ENCODE data around the gene GIPC3. TPM values are rescaled to one million over a fixed set of nuclear protein-coding genes. Genes with fewer than 3 reads are reported as not detected.

GIPC3 gene
- total and polyA plus RNA-seq, 2 of the 8 experiments (the other 6 are each of a cell fraction or from before 2014, with no cell fraction given) = 1.0 to 1.2 TPM

GRCh38 chr19:3535981-3536380, 49.3 kb upstream of the GIPC3 start:
- H2BK12ac ChIP-seq (ENCODE audit: low read depth, low read length) = no peak overlapping the region
- no peaks in the 10 kb centered on the region for H3K23me2 ChIP-seq (ENCODE audit: low read depth, low read length)
- H3K4me3 ChIP-seq (ENCODE audit: extremely low read depth in 1 of 4, insufficient read depth in 2 of 4, low read depth in 3 of 4, low read length in 4 of 4) = no peak overlapping the region
- 96% methylated on average over 6 of the region's 10 CpGs; no CpG with 5 or more reads in 1 of the 2 experiments for WGBS, 2 experiments (ENCODE audit: extremely low coverage in 1 of 2, insufficient coverage in 1 of 2, insufficient read length in 1 of 2, insufficient replicate concordance in 2 of 2, low coverage in 1 of 2, low lambda C conversion rate in 2 of 2, missing lambda C conversion rate in 1 of 2)
- ChIA-PET CTCF (ENCODE audit: partially characterized antibody) (interaction anchor here (1.9 to 6.9 kb wide), 3 partner anchors 10 to 83 kb away, joined by 4 to 54 read pairs (median 7); no protein-coding TSS in a partner anchor), POLR2A (ENCODE audit: partially characterized antibody) (interaction anchor here (4.0 kb wide), 1 partner anchor 9 kb away, joined by 30 read pairs; no protein-coding TSS in a partner anchor)
- peaks cover 8 to 16% of the 10 kb centered on the region in 2 experiments for H4K20me1 ChIP-seq (replicated peaks in 1 of 2; ENCODE audit: control insufficient read depth in 1 of 2, insufficient read depth in 2 of 2, low read length in 2 of 2)
- no peak overlapping the region for H2BK5ac ChIP-seq (ENCODE audit: low read depth, low read length)
- FAIRE-seq (no peak), DNase-seq (ENCODE audit: low read depth in 1 of 2, low spot score in 2 of 2) (no peak)
- no peak overlapping the region for H2AK5ac ChIP-seq (ENCODE audit: low read depth, low read length)
- no peak overlapping the region for H2BK15ac ChIP-seq (ENCODE audit: low read length)
- H3K79me2 ChIP-seq (ENCODE audit: control insufficient read depth in 1 of 2, insufficient read depth in 2 of 2, low read length in 2 of 2) = no peaks in the 10 kb centered on the region
- no peak overlapping the region for H3K14ac ChIP-seq (ENCODE audit: insufficient read length)
- no peaks in the 10 kb centered on the region for H3K27me3 ChIP-seq (replicated peaks in 1 of 4; ENCODE audit: control insufficient read depth in 3 of 4, extremely low read depth in 1 of 4, insufficient read depth in 3 of 4, low read length in 3 of 4)
- H3K4me2 ChIP-seq (ENCODE audit: insufficient read depth in 1 of 2, low read depth in 2 of 2, low read length in 2 of 2) = no peak overlapping the region
- no peaks in the 10 kb centered on the region for H3K9me3 ChIP-seq (ENCODE audit: insufficient read depth in 2 of 2, low read depth in 1 of 2, low read length in 1 of 2)
- no peak overlapping the region for H4K5ac ChIP-seq (ENCODE audit: insufficient read length, low read depth, low read length)
- no peak overlapping the region for H3K27ac ChIP-seq (ENCODE audit: low read depth, low read length)
- peaks cover 7 to 38% (median 20%) of the 10 kb centered on the region in 4 experiments; a peak in 7 of 8 replicates for H3K36me3 ChIP-seq (ENCODE audit: control insufficient read depth in 2 of 4, insufficient read depth in 4 of 4, low read length in 3 of 4)
- H3K56ac ChIP-seq (replicated peaks; ENCODE audit: insufficient read length, low read depth, low read length) = no peak overlapping the region
- no peak overlapping the region for H4K91ac ChIP-seq (replicated peaks; ENCODE audit: insufficient read length, low read length)
- H3K23ac ChIP-seq (ENCODE audit: insufficient read length) = no peak overlapping the region
- no peak overlapping the region for H3K4ac ChIP-seq (replicated peaks; ENCODE audit: insufficient read length, low read depth, low read length)
- H3K4me1 ChIP-seq (replicated peaks in 1 of 4; ENCODE audit: control insufficient read depth in 3 of 4, insufficient read depth in 4 of 4, low read length in 3 of 4) = peaks cover 3 to 11% (median 6%) of the 10 kb centered on the region in 4 experiments; a peak in 6 of 7 replicates
- H3K18ac ChIP-seq (ENCODE audit: extremely low read depth, low read length) = no peak overlapping the region
- H2AFZ ChIP-seq (ENCODE audit: low read length) = no peak overlapping the region
- no peak overlapping the region for H3K9ac ChIP-seq (replicated peaks in 1 of 4; ENCODE audit: extremely low read depth in 1 of 4, low read depth in 3 of 4, low read length in 3 of 4)
- H4K8ac ChIP-seq (ENCODE audit: extremely low read depth, insufficient read depth, low read length) = no peak overlapping the region
- H3K79me1 ChIP-seq (ENCODE audit: low read depth, low read length) = 0 out of 2 replicates have a peak, but pooled peaks cover 2% of the 10 kb centered on the region
- H2BK20ac ChIP-seq (ENCODE audit: low read length) = no peak overlapping the region
- no peak overlapping the region for H2BK120ac ChIP-seq (replicated peaks; ENCODE audit: low read depth, low read length)
- no peak for TF ChIP-seq TEAD4 (IDR thresholded peaks at IDR 0.05; ENCODE audit: low read depth, low read length)
- no peak for TF ChIP-seq RAD21 (IDR thresholded peaks at IDR 0.05 in 1 of 2, conservative IDR thresholded peaks at IDR 0.05 in 1 of 2; ENCODE audit: low read depth in 2 of 2, low read length in 2 of 2)
- TF ChIP-seq TCF12 (IDR thresholded peaks at IDR 0.05; ENCODE audit: low read depth, low read length) = no peak
